ENCODE results near the gene BAZ2B. TPM values are rescaled to one million over a fixed set of nuclear protein-coding genes. Genes with fewer than 3 reads are reported as not detected.
A peak's percentile ranks its signal among the peaks of the same experiment; 100 is the strongest.

Gene BAZ2B
- 37.4 and 51.0 TPM in 2 replicates for total RNA-seq

GRCh38 chr2:159616286-159616701 is at the start of gene BAZ2B:
BAZ2B (minus strand) TSS chr2:159616548; CDS start chr2:159478719, 137,829 bp downstream.
- FAIRE-seq (no peak), DNase-seq (ENCODE audit: low read depth) (peak; percentile 85)
- peak within 1 kb of the TSS; percentile 89 for H3K4me3 ChIP-seq (ENCODE audit: low read depth, low read length)
- H3K27me3 ChIP-seq (ENCODE audit: control insufficient read depth, insufficient read depth, low read length) = no peaks in the 10 kb centered on the region
- TF ChIP-seq CTCF (IDR thresholded peaks at IDR 0.05; ENCODE audit: insufficient read depth, low read length, severe bottlenecking) = no peak
- H3K36me3 ChIP-seq (ENCODE audit: control insufficient read depth, insufficient read depth, low read length) = no peaks in the 10 kb centered on the region

GRCh38 chr2:159661286-159661685 is 44.9 kb upstream of the BAZ2B start:
- no peak for FAIRE-seq
- Histone ChIP-seq H3K4me3 (ENCODE audit: low read depth, low read length) (no peak overlapping the region), H3K27me3 (ENCODE audit: control insufficient read depth, insufficient read depth, low read length) (no peaks in the 10 kb centered on the region)

GRCh38 chr2:159658881-159659873 is 42.8 kb upstream of the BAZ2B start:
- Histone ChIP-seq H3K36me3 (ENCODE audit: control insufficient read depth, insufficient read depth, low read length) (no peaks in the 10 kb centered on the region), H3K27me3 (ENCODE audit: control insufficient read depth, insufficient read depth, low read length) (no peaks in the 10 kb centered on the region), H3K4me3 (ENCODE audit: low read depth, low read length) (no peak overlapping the region)
- no peak for TF ChIP-seq CTCF (IDR thresholded peaks at IDR 0.05; ENCODE audit: insufficient read depth, low read length, severe bottlenecking)
- FAIRE-seq = no peak
- DNase-seq (ENCODE audit: low read depth) = no peak

More at GRCh38 chr2:159661286-159661685, 44.9 kb upstream of the BAZ2B start:
- H3K36me3 ChIP-seq (ENCODE audit: control insufficient read depth, insufficient read depth, low read length) = no peaks in the 10 kb centered on the region
- no peak for DNase-seq (ENCODE audit: low read depth)
- TF ChIP-seq CTCF (IDR thresholded peaks at IDR 0.05; ENCODE audit: insufficient read depth, low read length, severe bottlenecking) = no peak

- Histone ChIP-seq H3K27me3 (ENCODE audit: control insufficient read depth, insufficient read depth, low read length) (no peaks in the 10 kb centered on the region), H3K36me3 (ENCODE audit: control insufficient read depth, insufficient read depth, low read length) (no peaks in the 10 kb centered on the region), H3K4me3 (ENCODE audit: low read depth, low read length) (no peak overlapping the region)
- DNase-seq (ENCODE audit: low read depth) (no peak), FAIRE-seq (no peak)
- TF ChIP-seq CTCF (IDR thresholded peaks at IDR 0.05; ENCODE audit: insufficient read depth, low read length, severe bottlenecking) = no peak
Measured at GRCh38 chr2:159653962-159654361, 37.6 kb upstream of the BAZ2B start.

GRCh38 chr2:159651884-159652283 is 35.5 kb upstream of the BAZ2B start:
- no peaks in the 10 kb centered on the region for H3K27me3 ChIP-seq (ENCODE audit: control insufficient read depth, insufficient read depth, low read length)
- FAIRE-seq (no peak), DNase-seq (ENCODE audit: low read depth) (no peak)
- H3K36me3 ChIP-seq (ENCODE audit: control insufficient read depth, insufficient read depth, low read length) = no peaks in the 10 kb centered on the region
- TF ChIP-seq CTCF (IDR thresholded peaks at IDR 0.05; ENCODE audit: insufficient read depth, low read length, severe bottlenecking) = no peak
- H3K4me3 ChIP-seq (ENCODE audit: low read depth, low read length) = no peak overlapping the region

Measured in bronchial epithelial cell (primary cell).